Glomerular endothelial cell (primary cell): ENCODE data around the gene CRY2. TPM values are rescaled to one million over a fixed set of nuclear protein-coding genes. Genes with fewer than 3 reads are reported as not detected.

Experiments used
- DNase-seq: peaks from one replicate; pipeline ENCODE4 v3.0.0-alpha.2; 2011; ENCODE audit warnings: low read depth, low spot score; ENCODE audit errors: extremely low read depth
- total RNA-seq: library from RNA; depleted of rRNA; stranded (reverse); fragments of >200 nt; gene quantifications from 2 replicates; pipeline ENCODE4 v1.2.3, GENCODE V29; 2015

The CRY2 gene
- total RNA-seq, 1 donor from 2014 or later: 11.2 TPM

GRCh38 chr11:45927684-45928413, 80.6 kb downstream of the CRY2 start:
- no peak for DNase-seq

- no peak for DNase-seq
Measured at GRCh38 chr11:45928535-45929215, 81.4 kb downstream of the CRY2 start.

GRCh38 chr11:45929486-45930030, 82.3 kb downstream of the CRY2 start:
- no peak for DNase-seq

- no peak for DNase-seq
Measured at GRCh38 chr11:45930031-45930794, 82.9 kb downstream of the CRY2 start.

- DNase-seq: no peak
Measured at GRCh38 chr11:45930951-45931570, 83.8 kb downstream of the CRY2 start.

- no peak for DNase-seq
Measured at GRCh38 chr11:45931739-45932138, 84.5 kb downstream of the CRY2 start.

GRCh38 chr11:45932217-45932616, 84.9 kb downstream of the CRY2 start:
- DNase-seq: no peak

Other genes with a start within 250 kb of the CRY2 start
- gene CHST1, start 181.9 kb upstream of the CRY2 start, total RNA-seq: 42.1 and 258 TPM in 2 replicates
- gene SLC35C1, start 42.3 kb upstream of the CRY2 start, total RNA-seq: 16.8 and 29.4 TPM in 2 replicates
- gene MAPK8IP1, start 38.2 kb downstream of the CRY2 start, total RNA-seq: 8.5 and 8.9 TPM in 2 replicates
- 0.29 TPM in 1 of 2 replicates, not detected in the other for gene FREY1, start 59.8 kb downstream of the CRY2 start, total RNA-seq
- gene PEX16, start 70.4 kb downstream of the CRY2 start, total RNA-seq: 25.1 and 35.0 TPM in 2 replicates
- not detected in 2 replicates for gene LARGE2, start 75.2 kb downstream of the CRY2 start, total RNA-seq